MM.1S (cell line): ENCODE results near the gene AP4S1.

Source experiments
- DNase-seq: peaks from one replicate; pipeline ENCODE4 v3.0.0-alpha.2; 2015
- H2AFZ ChIP-seq: fragments of 300-600 bp; sonication (generic); 2 replicates; pipeline ENCODE4 v1.6.0; 2016; ENCODE audit warnings: antibody characterized with exemption, low read length
- H3F3A ChIP-seq: fragments of 300-600 bp; sonication (generic); 2 replicates; pipeline ENCODE4 v1.6.1; 2016; ENCODE audit warnings: mild to moderate bottlenecking, antibody characterized with exemption, low read length, moderate library complexity, mixed read lengths; ENCODE audit not compliant: insufficient read depth
- H3K27ac ChIP-seq: fragments of 300-600 bp; sonication (generic); 2 replicates; pipeline ENCODE4 v1.5.1; 2016; ENCODE audit warnings: mild to moderate bottlenecking, low read length
- H3K27me3 ChIP-seq: fragments of 300-600 bp; sonication (generic); replicated peaks from 2 replicates; pipeline ENCODE4 v1.6.0; 2016; ENCODE audit warnings: low read length; ENCODE audit not compliant: insufficient read depth
- H3K36me3 ChIP-seq: fragments of 300-600 bp; sonication (generic); replicated peaks from 2 replicates; pipeline ENCODE4 v1.6.1; 2016; ENCODE audit warnings: mild to moderate bottlenecking, low read length, mixed read lengths; ENCODE audit not compliant: insufficient read depth
- H3K4me1 ChIP-seq: fragments of 300-600 bp; sonication (generic); 2 replicates; pipeline ENCODE4 v1.6.1; 2016; ENCODE audit warnings: low read length, mixed read lengths
- H3K4me2 ChIP-seq: fragments of 300-600 bp; sonication (generic); 2 replicates; pipeline ENCODE4 v1.6.0; 2016; ENCODE audit warnings: low read depth, low read length
- H3K4me3 ChIP-seq: fragments of 300-600 bp; sonication (generic); 2 replicates; pipeline ENCODE4 v1.5.1; 2016; ENCODE audit warnings: low read length, mixed read lengths
- H3K79me2 ChIP-seq: fragments of 300-600 bp; sonication (generic); 2 replicates; pipeline ENCODE4 v1.6.1; 2016; ENCODE audit warnings: mixed run types, low read length, mixed read lengths
- H3K9ac ChIP-seq: fragments of 300-600 bp; sonication (generic); 2 replicates; pipeline ENCODE4 v1.6.1; 2016; ENCODE audit warnings: low read length, mixed read lengths
- H3K9me2 ChIP-seq: fragments of 300-600 bp; sonication (generic); replicated peaks from 2 replicates; pipeline ENCODE4 v1.6.1; 2016; ENCODE audit warnings: mild to moderate bottlenecking, low read length, mixed read lengths; ENCODE audit not compliant: insufficient read depth
- H3K9me3 ChIP-seq: fragments of 300-600 bp; sonication (generic); replicated peaks from 2 replicates; pipeline ENCODE4 v1.6.1; 2016; ENCODE audit warnings: mild to moderate bottlenecking, low read length, mixed read lengths; ENCODE audit not compliant: insufficient read depth
- H4K20me1 ChIP-seq: fragments of 300-600 bp; sonication (generic); 2 replicates; pipeline ENCODE4 v1.6.1; 2016; ENCODE audit warnings: mild to moderate bottlenecking, low read length, moderate library complexity, mixed read lengths; ENCODE audit not compliant: insufficient read depth
- CTCF ChIP-seq: fragments of 300-600 bp; sonication (generic); IDR thresholded peaks from 2 replicates; pipeline ENCODE4 v1.5.1; 2016; ENCODE audit warnings: antibody characterized with exemption, low read length, mixed read lengths
- EZH2 ChIP-seq: fragments of 300-600 bp; sonication (generic); optimal IDR thresholded peaks from 2 replicates; pipeline ENCODE3; 2017; ENCODE audit warnings: low read depth, mild to moderate bottlenecking, antibody characterized with exemption, low read length, mixed read lengths
- EZH2phosphoT487 ChIP-seq: fragments of 300-600 bp; sonication (generic); IDR thresholded peaks from 2 replicates; pipeline ENCODE4 v1.6.1; 2018; ENCODE audit warnings: antibody characterized with exemption, low read length

The AP4S1 gene

GRCh38 chr14:31069343-31069742 lies 43.9 kb downstream of the AP4S1 start:
- Histone ChIP-seq H3K4me3 (no peak overlapping the region), H3F3A (no peaks in the 10 kb centered on the region), H3K9me3 (no peaks in the 10 kb centered on the region), H3K4me1 (no peaks in the 10 kb centered on the region), H4K20me1 (no peaks in the 10 kb centered on the region), H3K4me2 (no peak overlapping the region), H3K36me3 (no peaks in the 10 kb centered on the region), H3K79me2 (no peaks in the 10 kb centered on the region), H3K9me2 (no peaks in the 10 kb centered on the region), H3K27me3 (no peaks in the 10 kb centered on the region), H3K9ac (no peak overlapping the region), H3K27ac (no peak overlapping the region), H2AFZ (no peak overlapping the region)
- DNase-seq, result no peak
- TF ChIP-seq EZH2 (no peak), EZH2phosphoT487 (no peak), CTCF (no peak)

- no peaks in the 10 kb centered on the region for H3K9me3 ChIP-seq
- no peak overlapping the region for H3K9ac ChIP-seq
- H3K27ac ChIP-seq, result no peak overlapping the region
- no peak overlapping the region for H2AFZ ChIP-seq
- H3F3A ChIP-seq, result no peaks in the 10 kb centered on the region
- H3K9me2 ChIP-seq, result no peaks in the 10 kb centered on the region
- no peak overlapping the region for H3K4me2 ChIP-seq
- DNase-seq, result no peak
- no peak for TF ChIP-seq EZH2
- no peak for TF ChIP-seq EZH2phosphoT487
- no peak for TF ChIP-seq CTCF
- H3K4me1 ChIP-seq, result no peaks in the 10 kb centered on the region
- H3K79me2 ChIP-seq, result no peaks in the 10 kb centered on the region
- no peak overlapping the region for H3K4me3 ChIP-seq
- no peaks in the 10 kb centered on the region for H3K27me3 ChIP-seq
- no peaks in the 10 kb centered on the region for H3K36me3 ChIP-seq
- H4K20me1 ChIP-seq, result no peaks in the 10 kb centered on the region
Observed at GRCh38 chr14:31070431-31070830, 45.0 kb downstream of the AP4S1 start.

GRCh38 chr14:31071151-31071550 lies 45.7 kb downstream of the AP4S1 start:
- Histone ChIP-seq H3K9me2 (no peaks in the 10 kb centered on the region), H2AFZ (no peak overlapping the region), H3K27me3 (no peaks in the 10 kb centered on the region), H3K79me2 (no peaks in the 10 kb centered on the region), H3K9ac (no peak overlapping the region), H3K36me3 (no peaks in the 10 kb centered on the region), H4K20me1 (no peaks in the 10 kb centered on the region), H3K4me3 (no peak overlapping the region), H3K4me2 (no peak overlapping the region), H3K9me3 (no peaks in the 10 kb centered on the region), H3F3A (no peaks in the 10 kb centered on the region), H3K4me1 (no peaks in the 10 kb centered on the region), H3K27ac (no peak overlapping the region)
- TF ChIP-seq EZH2phosphoT487 (no peak), CTCF (no peak), EZH2 (no peak)
- DNase-seq, result no peak
